Esophagus squamous epithelium (tissue), 5 donors: ENCODE results near the gene BBX. TPM values are rescaled to one million over a fixed set of nuclear protein-coding genes. Genes with fewer than 3 reads are reported as not detected.
A peak's percentile ranks its signal among the peaks of the same experiment; 100 is the strongest.

Source experiments
- DNase-seq: peaks from one replicate; lab custom pipeline; 2025; lab: John Stamatoyannopoulos, UW
- H3K27ac ChIP-seq, 4 donors: fragments of 200-600 bp; sonication (generic); one replicate each; pipeline ENCODE4 v1.5.1; 2016 to 2019; ENCODE audit warnings: mild to moderate bottlenecking in 1 of 4
- H3K27me3 ChIP-seq, 4 donors: fragments of 200-600 bp; sonication (generic); 1 replicate in 3 of 4; 2 replicates in 1 of 4; pipeline versions ENCODE4 v1.5.1 to v1.6.0; 2017 to 2021; ENCODE audit warnings: antibody characterized with exemption in 1 of 4
- H3K36me3 ChIP-seq, 3 donors: fragments of 200-600 bp; sonication (generic); one replicate each; pipeline ENCODE4 v1.5.1; 2016 to 2019
- H3K4me1 ChIP-seq, 3 donors: fragments of 200-600 bp; sonication (generic); one replicate each; pipeline ENCODE4 v1.5.1; 2017 to 2019
- H3K4me3 ChIP-seq, 4 donors: fragments of 200-600 bp; sonication (generic); 1 replicate in 3 of 4; 2 replicates in 1 of 4; pipeline ENCODE4 v1.5.1; 2016 to 2019; ENCODE audit warnings: mild to moderate bottlenecking in 2 of 4, moderate library complexity in 1 of 4
- H3K9me3 ChIP-seq, 3 donors: fragments of 200-600 bp; sonication (generic); one replicate each; pipeline ENCODE4 v1.5.1; 2016 to 2019
- CTCF ChIP-seq, 6 experiments: fragments of 450-650 bp in 4 of 6; fragments of 200-600 bp in 2 of 6; sonication (generic) in 2 of 6; IDR thresholded peaks; one replicate each; pipeline ENCODE4 v1.5.1; 2016 to 2019; ENCODE audit warnings: antibody characterized with exemption in 6 of 6, mild to moderate bottlenecking in 4 of 6, moderate library complexity in 4 of 6
- POLR2A ChIP-seq, 4 donors: fragments of 450-650 bp; IDR thresholded peaks; one replicate each; pipeline ENCODE4 v1.6.1; 2017; ENCODE audit warnings: antibody characterized with exemption in 4 of 4, mild to moderate bottlenecking in 4 of 4, moderate library complexity in 3 of 4
- WGBS, 2 donors: methylation state at CpG; one replicate each; pipeline ENCODE4 v1.1.5; 2018; 5-methylcytosine and 5-hydroxymethylcytosine counted together
- intact Hi-C: fragments of 100-400 bp; cut with DNase I; formaldehyde crosslinking; loops from one replicate; pipeline ENCODE4 v1.15.0; 2022
- total RNA-seq, 4 donors: library from RNA; depleted of rRNA; stranded (reverse); fragments of >200 nt; gene quantifications; one replicate each; pipeline ENCODE4 v1.1.0, GENCODE V29; 2016
- donor health status: DM: yes; HTN: yes; CAD: no.

BBX gene
- total RNA-seq, 4 donors from 2014 or later, result 12.5 to 49.5 (median 35.8) TPM

DNA sequence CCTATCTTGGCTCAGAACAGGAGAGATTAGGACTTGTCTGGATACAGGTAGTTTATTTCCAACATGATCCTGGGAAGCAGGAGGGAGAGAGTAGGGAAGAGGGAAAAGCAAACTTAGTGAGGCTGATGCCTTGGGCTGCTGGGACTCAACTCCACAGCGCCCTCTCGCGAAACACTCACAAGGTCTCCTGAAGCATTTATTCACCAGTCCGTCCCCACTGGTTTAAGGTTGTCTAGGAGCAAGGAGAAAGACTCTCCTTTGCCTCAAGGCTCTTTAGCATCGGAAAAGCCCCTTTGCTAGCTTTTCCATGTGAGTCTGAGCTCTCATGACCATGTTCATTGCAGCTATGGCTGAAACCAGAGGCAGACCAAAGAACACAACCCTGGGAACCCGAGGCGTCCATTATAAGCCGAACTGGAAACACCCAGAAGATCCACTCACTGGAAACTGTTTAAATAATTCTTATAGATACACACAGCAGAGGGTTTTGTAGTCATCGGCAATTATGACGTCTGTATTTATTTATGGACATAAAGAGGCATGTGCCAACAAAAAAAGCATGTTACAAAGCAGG is 323.6 kb downstream of the BBX start:
- H3K9me3 ChIP-seq, result no peaks in the 10 kb centered on the region
- no peaks in the 10 kb centered on the region for H3K27me3 ChIP-seq
- intact Hi-C loops, result no loop called here
- TF ChIP-seq CTCF (IDR thresholded peaks at IDR 0.05) (peak in 5 of 6 experiments; percentile 29 to 65 (median 59)), POLR2A (IDR thresholded peaks at IDR 0.05) (no peak)
- H3K4me1 ChIP-seq, result peaks cover 0 to 17% (median 2%) of the 10 kb centered on the region in 3 donors
- no peaks in the 10 kb centered on the region for H3K36me3 ChIP-seq
- no peak for DNase-seq
- no peak overlapping the region for H3K27ac ChIP-seq
- H3K4me3 ChIP-seq, result no peak overlapping the region
- 47 to 49% methylated on average over 10 of the region's 10 CpGs for WGBS, 2 donors

- no peak overlapping the region for H3K27ac ChIP-seq
- 75 to 84% methylated on average over 5 to 8 of the region's 8 CpGs for WGBS, 2 donors
- H3K4me1 ChIP-seq, result peaks cover 0 to 17% (median 0%) of the 10 kb centered on the region in 3 donors
- H3K36me3 ChIP-seq, result no peaks in the 10 kb centered on the region
- intact Hi-C loops, result no loop called here
- H3K27me3 ChIP-seq, result no peaks in the 10 kb centered on the region
- H3K4me3 ChIP-seq, result no peak overlapping the region
- DNase-seq, result no peak
- no peaks in the 10 kb centered on the region for H3K9me3 ChIP-seq
- TF ChIP-seq POLR2A (IDR thresholded peaks at IDR 0.05), result no peak
- no peak for TF ChIP-seq CTCF (IDR thresholded peaks at IDR 0.05)
These were observed 325.0 kb downstream of the BBX start for GRCh38 chr3:107847791-107848190.

DNA sequence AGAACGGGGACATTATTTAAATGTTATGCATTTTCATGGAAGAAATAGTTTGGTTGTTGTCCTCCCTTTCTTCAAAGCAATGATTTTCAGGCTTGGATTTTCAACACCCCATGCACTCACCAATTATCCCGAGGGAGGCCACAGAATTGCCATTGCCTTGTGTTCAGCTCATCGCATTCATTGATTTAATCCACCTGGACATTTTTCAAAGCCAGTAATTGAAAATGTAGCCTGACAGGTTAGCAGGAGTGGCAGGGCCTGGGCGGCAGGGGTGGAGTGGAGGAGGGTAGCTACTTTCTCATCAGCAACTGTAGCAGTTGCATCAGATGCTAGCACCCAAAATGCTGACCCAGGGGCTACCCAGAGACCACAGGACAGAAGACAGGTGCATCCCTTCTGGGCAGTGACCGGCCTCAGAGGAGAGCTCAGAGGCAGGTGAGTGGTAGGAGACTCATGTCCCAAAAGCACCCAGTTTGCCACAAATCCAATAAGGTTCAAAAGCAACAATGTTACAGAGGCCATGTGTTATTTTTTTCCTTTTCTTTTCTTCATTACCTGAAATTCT is 325.7 kb downstream of the BBX start:
- TF ChIP-seq POLR2A (IDR thresholded peaks at IDR 0.05) (no peak), CTCF (IDR thresholded peaks at IDR 0.05) (no peak)
- no peak overlapping the region for H3K4me3 ChIP-seq
- no peaks in the 10 kb centered on the region for H3K36me3 ChIP-seq
- H3K9me3 ChIP-seq, result no peaks in the 10 kb centered on the region
- peaks cover 0 to 17% (median 0%) of the 10 kb centered on the region in 3 donors for H3K4me1 ChIP-seq
- no peak for DNase-seq
- intact Hi-C loops, result no loop called here
- WGBS, 2 donors, result 64 to 80% methylated on average over 4 of the region's 5 CpGs
- H3K27me3 ChIP-seq, result no peaks in the 10 kb centered on the region
- H3K27ac ChIP-seq, result no peak overlapping the region

- 44 to 45% methylated on average over 2 of the region's 2 CpGs for WGBS, 2 donors
- Histone ChIP-seq H3K4me3 (no peak overlapping the region), H3K27ac (no peak overlapping the region), H3K36me3 (no peaks in the 10 kb centered on the region), H3K27me3 (no peaks in the 10 kb centered on the region), H3K4me1 (peaks cover 0 to 10% (median 0%) of the 10 kb centered on the region in 3 donors), H3K9me3 (no peaks in the 10 kb centered on the region)
- TF ChIP-seq CTCF (IDR thresholded peaks at IDR 0.05), result no peak
- no peak for TF ChIP-seq POLR2A (IDR thresholded peaks at IDR 0.05)
- intact Hi-C loops, result no loop called here
- no peak for DNase-seq
These were observed 327.9 kb downstream of the BBX start for GRCh38 chr3:107850681-107851080.

DNA sequence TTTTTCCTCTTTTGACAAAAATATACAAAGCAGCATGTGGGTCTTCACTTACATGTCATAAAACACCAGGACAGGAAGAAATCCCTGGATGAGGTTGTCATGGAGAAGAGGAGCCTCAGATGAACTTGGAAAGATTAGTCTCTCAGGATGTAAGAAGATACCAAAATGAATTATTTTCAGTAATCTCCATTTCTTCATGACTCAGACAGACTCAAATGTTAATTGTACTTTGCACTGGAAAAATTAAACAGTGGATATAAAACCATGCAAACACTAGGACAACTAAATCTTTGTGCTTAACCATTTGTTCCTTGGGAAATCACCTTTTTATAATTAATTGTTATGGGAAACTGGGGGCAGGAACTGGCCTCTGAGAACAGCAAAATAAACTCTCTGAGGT is 331.1 kb downstream of the BBX start:
- H3K4me3 ChIP-seq, result no peak overlapping the region

More for the DNA sequence above, 331.1 kb downstream of the BBX start:
- Histone ChIP-seq H3K27ac (no peak overlapping the region), H3K27me3 (no peaks in the 10 kb centered on the region), H3K9me3 (no peaks in the 10 kb centered on the region), H3K4me1 (no peaks in the 10 kb centered on the region), H3K36me3 (no peaks in the 10 kb centered on the region)
- DNase-seq, result no peak
- intact Hi-C loops, result no loop called here
- no peak for TF ChIP-seq POLR2A (IDR thresholded peaks at IDR 0.05)
